Choroid plexus epithelial cell (primary cell): Measurements from ENCODE around the gene ESM1.

Experiments used
- DNase-seq: peaks from one replicate; pipeline ENCODE4 v3.0.0-alpha.2; 2010; ENCODE audit warnings: low read depth
- H3K4me3 ChIP-seq: 2 replicates; pipeline ENCODE4 v1.5.1; 2011; ENCODE audit warnings: low read depth, mild to moderate bottlenecking, control low read depth, low read length, moderate library complexity
- TF ChIP-seq, protein P1 (sequence below): conservative IDR thresholded peaks from 2 replicates; pipeline ENCODE4 v1.5.1; 2011; ENCODE audit warnings: low read depth, mild to moderate bottlenecking, control low read depth, inconsistent platforms, low read length, moderate library complexity

The ESM1 gene, protein sequence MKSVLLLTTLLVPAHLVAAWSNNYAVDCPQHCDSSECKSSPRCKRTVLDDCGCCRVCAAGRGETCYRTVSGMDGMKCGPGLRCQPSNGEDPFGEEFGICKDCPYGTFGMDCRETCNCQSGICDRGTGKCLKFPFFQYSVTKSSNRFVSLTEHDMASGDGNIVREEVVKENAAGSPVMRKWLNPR

DNA sequence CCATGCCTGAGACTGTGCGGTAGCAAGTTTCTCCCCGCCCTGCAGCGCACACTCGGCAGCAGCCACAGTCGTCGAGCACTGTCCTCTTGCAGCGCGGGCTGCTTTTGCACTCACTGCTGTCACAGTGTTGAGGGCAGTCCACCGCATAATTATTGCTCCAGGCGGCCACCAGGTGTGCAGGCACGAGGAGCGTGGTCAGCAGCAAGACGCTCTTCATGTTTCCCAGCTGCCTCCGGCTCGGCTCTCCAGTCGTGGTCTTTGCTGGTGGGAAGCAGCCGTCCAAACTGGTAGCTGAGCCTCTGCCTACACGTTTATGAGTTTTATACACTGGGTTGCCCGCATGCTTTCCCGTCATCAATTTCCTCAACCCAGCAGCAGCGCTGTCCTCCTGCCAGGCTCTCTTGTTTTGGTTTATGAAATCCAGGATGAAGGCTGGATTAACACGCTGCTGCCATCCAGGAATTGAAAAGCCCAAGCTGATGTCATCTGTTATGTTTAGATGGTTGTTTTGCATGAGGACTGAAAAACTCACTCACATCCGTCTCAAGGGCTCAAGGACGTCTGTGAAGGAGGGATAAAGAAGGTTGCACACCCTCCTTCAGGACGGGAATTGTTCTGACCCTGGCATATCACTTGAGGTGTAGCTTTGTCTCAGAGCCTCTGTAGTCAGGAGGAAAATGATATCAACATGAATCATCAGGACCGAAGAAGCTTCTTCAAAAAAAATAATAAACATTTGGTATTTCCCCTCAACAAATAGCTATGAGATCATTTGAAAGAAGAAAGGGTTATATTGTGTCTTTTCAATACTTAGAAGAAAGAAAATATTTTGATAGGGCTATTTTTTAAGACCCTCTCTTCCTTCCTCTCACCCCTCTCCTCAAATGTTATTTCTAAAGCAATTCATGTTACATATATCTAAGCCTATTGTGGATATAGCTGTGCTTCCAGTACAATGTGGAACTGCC is at the start of gene ESM1:
TSS of gene ESM1 (minus strand) at position 293 of the 968 bp plus-strand sequence. CDS start at position 217, 76 bp downstream.
- DNase-seq: peak; percentile 68
- TF ChIP-seq, protein P1, sequence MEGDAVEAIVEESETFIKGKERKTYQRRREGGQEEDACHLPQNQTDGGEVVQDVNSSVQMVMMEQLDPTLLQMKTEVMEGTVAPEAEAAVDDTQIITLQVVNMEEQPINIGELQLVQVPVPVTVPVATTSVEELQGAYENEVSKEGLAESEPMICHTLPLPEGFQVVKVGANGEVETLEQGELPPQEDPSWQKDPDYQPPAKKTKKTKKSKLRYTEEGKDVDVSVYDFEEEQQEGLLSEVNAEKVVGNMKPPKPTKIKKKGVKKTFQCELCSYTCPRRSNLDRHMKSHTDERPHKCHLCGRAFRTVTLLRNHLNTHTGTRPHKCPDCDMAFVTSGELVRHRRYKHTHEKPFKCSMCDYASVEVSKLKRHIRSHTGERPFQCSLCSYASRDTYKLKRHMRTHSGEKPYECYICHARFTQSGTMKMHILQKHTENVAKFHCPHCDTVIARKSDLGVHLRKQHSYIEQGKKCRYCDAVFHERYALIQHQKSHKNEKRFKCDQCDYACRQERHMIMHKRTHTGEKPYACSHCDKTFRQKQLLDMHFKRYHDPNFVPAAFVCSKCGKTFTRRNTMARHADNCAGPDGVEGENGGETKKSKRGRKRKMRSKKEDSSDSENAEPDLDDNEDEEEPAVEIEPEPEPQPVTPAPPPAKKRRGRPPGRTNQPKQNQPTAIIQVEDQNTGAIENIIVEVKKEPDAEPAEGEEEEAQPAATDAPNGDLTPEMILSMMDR: peak; percentile 25
- H3K4me3 ChIP-seq: peak within 1 kb of the TSS; percentile 40

DNA sequence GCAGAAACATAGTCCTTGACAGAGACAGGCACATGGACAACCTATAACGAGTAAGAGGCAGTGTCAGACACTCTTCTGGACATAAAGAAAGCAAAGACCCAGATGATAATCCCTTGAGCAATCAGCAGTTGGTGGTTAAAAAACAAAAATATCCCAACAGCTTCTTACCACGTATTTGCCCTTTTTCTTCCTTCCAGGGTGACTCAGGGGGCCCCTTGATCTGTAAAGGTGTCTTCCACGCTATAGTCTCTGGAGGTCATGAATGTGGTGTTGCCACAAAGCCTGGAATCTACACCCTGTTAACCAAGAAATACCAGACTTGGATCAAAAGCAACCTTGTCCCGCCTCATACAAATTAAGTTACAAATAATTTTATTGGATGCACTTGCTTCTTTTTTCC is 48.2 kb upstream of the ESM1 start:
- TF ChIP-seq, protein P1: no peak
- peak; percentile 56 for DNase-seq
- H3K4me3 ChIP-seq: no peak overlapping the region

DNA sequence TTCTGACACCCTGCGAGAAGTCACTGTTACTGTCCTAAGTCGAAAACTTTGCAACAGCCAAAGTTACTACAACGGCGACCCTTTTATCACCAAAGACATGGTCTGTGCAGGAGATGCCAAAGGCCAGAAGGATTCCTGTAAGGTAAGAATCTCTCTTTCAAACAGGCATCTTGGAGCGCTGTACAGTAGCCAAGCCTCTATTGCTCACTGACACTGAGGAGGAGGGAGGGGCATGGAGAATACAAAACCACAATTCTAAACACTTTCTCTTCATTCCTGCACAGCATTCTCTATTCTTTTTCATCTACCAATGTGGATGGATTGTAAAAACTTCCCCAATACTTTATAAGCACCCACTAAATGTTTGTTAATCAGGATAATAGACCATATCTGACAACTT is 46.1 kb upstream of the ESM1 start:
- no peak overlapping the region for H3K4me3 ChIP-seq
- TF ChIP-seq, protein P1: no peak
- peak; percentile 36 for DNase-seq

DNA sequence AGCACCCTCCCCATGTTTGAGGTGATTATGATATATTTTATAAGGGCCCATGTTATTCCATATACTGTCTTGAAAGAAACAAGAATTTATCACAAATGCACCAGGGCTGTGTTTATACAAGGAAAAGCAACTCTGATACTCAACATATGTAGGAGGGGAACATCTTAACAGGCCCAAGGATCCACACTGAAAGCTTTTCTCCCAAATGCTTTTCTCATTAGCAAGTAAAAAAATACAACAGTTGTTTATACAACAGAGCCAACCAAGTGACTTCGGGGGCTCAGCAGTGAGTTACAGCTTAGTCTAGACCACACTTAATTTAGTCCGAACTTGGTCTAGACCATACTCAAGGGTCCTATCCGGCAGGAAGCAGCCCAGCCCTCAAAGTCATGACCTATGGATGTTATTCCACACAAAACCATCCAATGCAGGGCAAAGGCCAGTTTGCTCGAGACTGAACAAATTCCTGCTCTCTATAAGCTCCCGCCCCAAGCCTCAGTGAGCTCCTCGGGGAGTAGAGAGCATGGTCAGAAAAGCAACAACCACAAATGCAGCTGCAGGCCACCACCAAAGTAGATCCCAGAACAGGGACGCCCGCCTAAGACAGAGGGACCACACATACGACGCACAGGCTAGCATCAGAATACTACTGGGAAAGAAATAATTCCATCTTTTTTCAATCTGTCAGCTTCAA is 45.4 kb upstream of the ESM1 start:
- no peak overlapping the region for H3K4me3 ChIP-seq
- TF ChIP-seq, protein P1: no peak
- DNase-seq: peak; percentile 48

DNA sequence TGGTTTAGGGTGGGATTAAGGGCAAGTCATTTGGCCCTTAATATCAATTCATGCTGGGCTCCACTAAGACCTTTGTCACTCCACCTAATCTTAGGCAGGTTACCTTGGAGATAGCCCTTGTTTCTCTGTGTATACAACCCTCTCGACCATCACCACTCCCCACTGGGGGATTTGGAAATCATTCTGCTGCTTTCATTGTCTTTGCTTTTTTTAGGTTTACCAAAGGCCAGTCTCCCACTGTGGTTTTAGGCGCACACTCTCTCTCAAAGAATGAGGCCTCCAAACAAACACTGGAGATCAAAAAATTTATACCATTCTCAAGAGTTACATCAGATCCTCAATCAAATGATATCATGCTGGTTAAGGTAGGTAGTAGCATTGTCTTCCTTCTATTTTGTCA is 44.8 kb upstream of the ESM1 start:
- H3K4me3 ChIP-seq: no peak overlapping the region
- peak; percentile 62 for DNase-seq
- TF ChIP-seq, protein P1: no peak

DNA sequence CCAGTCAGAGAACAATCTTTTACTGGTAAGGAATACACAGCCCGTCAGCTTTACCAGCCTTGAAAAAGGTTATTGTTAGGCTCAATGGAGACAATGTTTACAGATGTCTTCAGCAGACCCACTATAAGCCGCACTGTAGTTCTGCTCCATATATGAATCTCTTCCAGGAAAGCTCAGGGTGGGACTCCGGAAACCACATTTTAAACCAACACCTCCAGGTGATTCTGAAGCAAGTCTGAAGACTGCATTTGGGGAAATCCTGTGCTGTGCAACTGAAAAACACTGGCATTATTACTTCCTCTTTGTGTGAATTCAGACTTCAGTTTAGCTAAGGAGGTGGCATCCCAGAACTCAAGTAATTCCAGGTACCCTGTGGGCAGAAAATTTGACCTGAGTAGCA is 42.2 kb upstream of the ESM1 start:
- H3K4me3 ChIP-seq: no peak overlapping the region
- no peak for DNase-seq
- TF ChIP-seq, protein P1: no peak
